ENCODE results near the gene PDE6H.
A peak's percentile ranks its signal among the peaks of the same experiment; 100 is the strongest.

Gene PDE6H

GRCh38 chr12:15001733-15002382, 29.0 kb downstream of the PDE6H start:
- peak; percentile 20 for DNase-seq (ENCODE audit: low spot score)

- no peak for DNase-seq (ENCODE audit: low spot score)
Observed at GRCh38 chr12:15004421-15004820, 31.6 kb downstream of the PDE6H start.

- DNase-seq (ENCODE audit: low spot score): no peak
Observed at GRCh38 chr12:15005064-15005463, 32.2 kb downstream of the PDE6H start.

- DNase-seq (ENCODE audit: low spot score): no peak
Observed at GRCh38 chr12:15007551-15007950, 34.7 kb downstream of the PDE6H start.

- DNase-seq (ENCODE audit: low spot score): no peak
Observed at GRCh38 chr12:15011162-15011561, 38.3 kb downstream of the PDE6H start.

- DNase-seq (ENCODE audit: low spot score): no peak
Observed at GRCh38 chr12:15013634-15014179, 40.9 kb downstream of the PDE6H start.

- DNase-seq (ENCODE audit: low spot score): no peak
Observed at GRCh38 chr12:15014708-15015107, 41.9 kb downstream of the PDE6H start.

- no peak for DNase-seq (ENCODE audit: low spot score)
Observed at GRCh38 chr12:15015121-15015520, 42.3 kb downstream of the PDE6H start.

- no peak for DNase-seq (ENCODE audit: low spot score)
Observed at GRCh38 chr12:15020156-15020555, 47.3 kb downstream of the PDE6H start.

Measured in AG08396 (cell line).